K562 (cell line): ENCODE measurements around the gene DNAI1. TPM values are rescaled to one million over a fixed set of nuclear protein-coding genes. Genes with fewer than 3 reads are reported as not detected.

Source experiments
- ATAC-seq: fragments of 200-7000 bp; cut with Tn5 transposase; 3 replicates; pipeline ENCODE4 v1.9.1; 2020; ENCODE audit warnings: moderate library complexity
- BruUV-seq: library from RNA; stranded (reverse); fragments of 400-500 nt; replicated peaks from 2 replicates; lab custom pipeline; 2021; lab: Mats Ljungman, UMichigan
- CTCF ChIA-PET: fragments of 300-600 bp; formaldehyde crosslinking; extraction: SDS; loops from one replicate; lab custom pipeline; 2021; ENCODE audit warnings: low intra/inter-chr PET ratio; lab: Yijun Ruan, JAX
- POLR2A ChIA-PET: fragments of 300-600, 350-650 bp; sonication (Branson Sonifier 250); formaldehyde crosslinking; extraction: SDS; loops from one replicate; lab custom pipeline; 2021; ENCODE audit warnings: antibody characterized with exemption, inconsistent platforms; lab: Yijun Ruan, JAX
- DNase-seq, 4 experiments: peaks; one replicate each; pipeline versions ENCODE4 v3.0.0 to v3.0.0-alpha.2; 2011 to 2018; ENCODE audit warnings: low spot score in 3 of 4, mixed read lengths in 3 of 4; ENCODE audit errors: extremely low read depth in 1 of 4
- FAIRE-seq: peaks from 2 replicates; lab custom pipeline; 2011; peaks lifted over from hg19 to GRCh38; lab: Jason Lieb, UNC
- H2AFZ ChIP-seq: 2 replicates; pipeline ENCODE4 v1.6.0; 2011; ENCODE audit warnings: low read depth, low read length, control low read depth, inconsistent platforms
- H3K27ac ChIP-seq: fragments of 200-600 bp; 3 replicates; pipeline ENCODE4 v1.8.0; 2011; ENCODE audit warnings: low read depth, mild to moderate bottlenecking, control low read depth, inconsistent platforms, low read length, moderate library complexity, mixed read lengths; ENCODE audit errors: extremely low read depth
- H3K27me3 ChIP-seq, 2 experiments: fragments of 300-600 bp in 1 of 2; 2 replicates in 1 of 2; 3 replicates in 1 of 2; pipeline versions ENCODE4 v1.6.0 to v1.8.0; 2011; ENCODE audit warnings: inconsistent platforms in 2 of 2, low read length in 2 of 2, mild to moderate bottlenecking in 1 of 2, mixed read lengths in 1 of 2, moderate library complexity in 1 of 2; ENCODE audit not compliant: control insufficient read depth in 2 of 2, insufficient read depth in 2 of 2
- H3K36me3 ChIP-seq: fragments of 300-600 bp; 3 replicates; pipeline ENCODE4 v1.8.0; 2011; ENCODE audit warnings: mild to moderate bottlenecking, low read length, inconsistent platforms; ENCODE audit not compliant: control insufficient read depth, insufficient read depth
- H3K4me1 ChIP-seq, 2 experiments: fragments of 200-600 bp in 1 of 2; replicated peaks in 1 of 2; 2 replicates in 1 of 2; 3 replicates in 1 of 2; pipeline versions ENCODE4 v1.5.1 to v1.8.0; 2011; ENCODE audit warnings: inconsistent platforms in 2 of 2, low read length in 2 of 2, mild to moderate bottlenecking in 1 of 2, mixed read lengths in 1 of 2, moderate library complexity in 1 of 2; ENCODE audit not compliant: control insufficient read depth in 2 of 2, insufficient read depth in 2 of 2
- H3K4me2 ChIP-seq: 2 replicates; pipeline ENCODE4 v1.6.1; 2011; ENCODE audit warnings: low read length, control low read depth, inconsistent platforms, mixed read lengths; ENCODE audit not compliant: insufficient read depth
- H3K4me3 ChIP-seq: fragments of 200-600 bp; sonication (generic), shearing (Covaris generic); 2 replicates; pipeline ENCODE4 v1.5.1; 2016; ENCODE audit warnings: control low read depth, inconsistent platforms
- H3K79me2 ChIP-seq: fragments of 200-600 bp; 3 replicates; pipeline ENCODE4 v1.8.0; 2011; ENCODE audit warnings: low read length, inconsistent platforms; ENCODE audit not compliant: control insufficient read depth, insufficient read depth
- H3K9ac ChIP-seq, 2 experiments: 2 replicates each; pipeline versions ENCODE4 v1.6.0 to v1.6.1; 2011; ENCODE audit warnings: low read depth in 2 of 2, low read length in 2 of 2, control low read depth in 1 of 2, inconsistent platforms in 1 of 2, mild to moderate bottlenecking in 1 of 2, mixed read lengths in 1 of 2; ENCODE audit not compliant: insufficient read depth in 1 of 2
- H3K9me1 ChIP-seq: one replicate; pipeline ENCODE4 v1.6.0; 2011; ENCODE audit warnings: inconsistent platforms, mild to moderate bottlenecking, low read length, moderate library complexity; ENCODE audit not compliant: control insufficient read depth, insufficient read depth
- H3K9me3 ChIP-seq: replicated peaks from 2 replicates; pipeline ENCODE4 v1.5.1; 2011; ENCODE audit warnings: low read depth, low read length, inconsistent platforms; ENCODE audit not compliant: control insufficient read depth, insufficient read depth
- H4K20me1 ChIP-seq: replicated peaks from 2 replicates; pipeline ENCODE4 v1.6.1; 2011; ENCODE audit warnings: low read length, inconsistent platforms, mixed read lengths; ENCODE audit not compliant: control insufficient read depth, insufficient read depth
- ATF1 ChIP-seq, 2 experiments: fragments of 450-650 bp in 1 of 2; IDR thresholded peaks; 2 replicates each; pipeline ENCODE4 v1.6.1; 2016; ENCODE audit warnings: missing compliant biosample characterization in 1 of 2, missing genetic modification characterization in 1 of 2
- CREM ChIP-seq: IDR thresholded peaks from 2 replicates; pipeline ENCODE4 v1.6.1; 2014; ENCODE audit warnings: antibody characterized with exemption, low read depth
- E2F3 ChIP-seq: fragments of 250-450 bp; sonication (Bioruptor Pico); IDR thresholded peaks from 2 replicates; pipeline ENCODE4 v1.4.0; 2020; ENCODE audit warnings: mild to moderate bottlenecking
- FOSL1 ChIP-seq: fragments of 200-800 bp; sonication (Bioruptor generic); conservative IDR thresholded peaks from 2 replicates; pipeline ENCODE4 v1.6.1; 2016; ENCODE audit warnings: missing genetic modification characterization, missing compliant biosample characterization
- HSF4 ChIP-seq: fragments of 250-450 bp; sonication (Bioruptor Pico); IDR thresholded peaks from 2 replicates; pipeline ENCODE4 v2.1.2; 2022; ENCODE audit warnings: mild to moderate bottlenecking, moderate library complexity, borderline replicate concordance
- KAT7 ChIP-seq: sonication (generic); formaldehyde crosslinking; IDR thresholded peaks from 2 replicates; pipeline ENCODE4 v1.8.0; 2022; ENCODE audit warnings: missing genetic modification reagents, mild to moderate bottlenecking, borderline replicate concordance
- PML ChIP-seq: IDR thresholded peaks from 2 replicates; pipeline ENCODE4 v1.6.1; 2012; ENCODE audit warnings: low read length, inconsistent platforms
- POLR2B ChIP-seq: fragments of 450-650 bp; IDR thresholded peaks from 2 replicates; pipeline ENCODE4 v1.6.1; 2018; ENCODE audit warnings: low read depth; ENCODE audit not compliant: partially characterized antibody
- RAD21 ChIP-seq, 2 experiments: fragments of 250-450 bp in 1 of 2; fragments of 450-650 bp in 1 of 2; sonication (Bioruptor Pico) in 1 of 2; formaldehyde crosslinking in 1 of 2; IDR thresholded peaks in 1 of 2; conservative IDR thresholded peaks in 1 of 2; 2 replicates each; pipeline versions ENCODE4 v1.4.0 to v1.8.0; 2020 to 2022; ENCODE audit warnings: mild to moderate bottlenecking in 2 of 2, moderate library complexity in 1 of 2
- RNF2 ChIP-seq: sonication (generic); IDR thresholded peaks from 2 replicates; pipeline ENCODE4 v1.6.1; 2016
- SMARCA4 ChIP-seq: fragments of 450-650 bp; IDR thresholded peaks from 2 replicates; pipeline ENCODE4 v1.6.1; 2016
- STAT5A ChIP-seq: IDR thresholded peaks from 2 replicates; pipeline ENCODE4 v1.6.1; 2012; ENCODE audit warnings: low read length, inconsistent platforms, borderline replicate concordance
- TAF9B ChIP-seq: fragments of 450-650 bp; IDR thresholded peaks from 2 replicates; pipeline ENCODE4 v1.6.1; 2018; ENCODE audit warnings: mild to moderate bottlenecking; ENCODE audit not compliant: partially characterized antibody
- WGBS: fragments of 100-300 bp; shearing (Covaris generic); methylation state at CpG from one replicate; pipeline ENCODE4 v1.1.6; 2016; ENCODE audit warnings: low coverage, mixed read lengths; ENCODE audit not compliant: insufficient coverage; ENCODE audit errors: missing lambda C conversion rate; 5-methylcytosine and 5-hydroxymethylcytosine counted together
- in situ Hi-C: fragments of 300-500 bp; cut with MboI; formaldehyde crosslinking; loops from 4 replicates; pipeline ENCODE4 v1.15.0; 2018; ENCODE audit warnings: inconsistent platforms, mixed read lengths
- intact Hi-C: fragments of 100-400 bp; cut with micrococcal nuclease; formaldehyde crosslinking; loops from 2 replicates; pipeline ENCODE4 v1.14.2; 2022
- polyA plus RNA-seq, 8 experiments: library from polyadenylated mRNA; depleted of rRNA in 4 of 8; stranded (reverse) in 5 of 8; unstranded in 3 of 8; fragments of >200 nt; fragmentation: Nextera tagmentation in 2 of 8; fragmentation: Illumina TruSeq in 1 of 8; extraction: Ambion mirVana in 2 of 8; extraction: Trizol in 1 of 8; gene quantifications; 2 replicates each; pipeline versions ENCODE4 v1.2.1 to v1.2.3, GENCODE V29; 2011 to 2014; ENCODE audit warnings: inconsistent platforms in 1 of 8, missing spikeins in 1 of 8
- total RNA-seq, 7 experiments: library from RNA; depleted of rRNA in 6 of 7; stranded (reverse); fragments of >200 nt in 6 of 7; fragmentation: Illumina TruSeq in 2 of 7; extraction: Trizol in 2 of 7; gene quantifications; 2 replicates each; pipeline versions ENCODE4 v1.2.1 to v1.2.3, GENCODE V29; 2011 to 2021; ENCODE audit warnings: low replicate concordance in 1 of 7
- TF ChIP-seq, protein P1 (sequence below), 3 experiments: IDR thresholded peaks in 2 of 3; conservative IDR thresholded peaks in 1 of 3; 2 replicates each; pipeline ENCODE4 v1.5.1; 2011 to 2012; ENCODE audit warnings: low read length in 3 of 3, mild to moderate bottlenecking in 3 of 3, control low read depth in 2 of 3, improper control_type of control experiment in 1 of 3, inconsistent platforms in 1 of 3, low read depth in 1 of 3, mixed read lengths in 1 of 3, moderate library complexity in 1 of 3; ENCODE audit not compliant: insufficient read depth in 2 of 3

The DNAI1 gene
- total and polyA plus RNA-seq, 9 of the 15 experiments (the other 6 are each of a cell fraction or from before 2014, with no cell fraction given) = 0.01 to 0.17 (median 0.04) TPM; not detected in 6

GRCh38 chr9:34519321-34520020 lies 60.9 kb downstream of the DNAI1 start:
- peaks cover 6 to 12% of the 10 kb centered on the region in 2 experiments; a peak in 4 of 5 replicates for H3K4me1 ChIP-seq

More at GRCh38 chr9:34519321-34520020, 60.9 kb downstream of the DNAI1 start:
- Histone ChIP-seq H3K9me1 (no peaks in the 10 kb centered on the region), H3K79me2 (no peaks in the 10 kb centered on the region), H3K9ac (peak overlapping the region in 1 of 2 experiments; percentile 35; a peak in 1 of 4 replicates), H3K4me3 (no peak overlapping the region), H3K9me3 (no peaks in the 10 kb centered on the region), H3K36me3 (no peaks in the 10 kb centered on the region), H3K27ac (no peak overlapping the region), H2AFZ (no peak overlapping the region), H4K20me1 (no peaks in the 10 kb centered on the region), H3K27me3 (peaks cover 0 to 18% of the 10 kb centered on the region in 2 experiments; a peak in 3 of 5 replicates), H3K4me2 (no peak overlapping the region)
- 0% methylated on average over 2 of the region's 2 CpGs for WGBS
- POLR2A ChIA-PET = interaction anchor here (0.6 kb wide), 2 partner anchors 88 to 222 kb away, joined by 3 read pairs; no protein-coding TSS in a partner anchor
- TF ChIP-seq ATF1 (CRISPR knock-in tag; IDR thresholded peaks at IDR 0.05) (no peak), ATF1 (tag; IDR thresholded peaks at IDR 0.05) (no peak), FOSL1 (tag) (no peak), TAF9B (no peak), POLR2B (no peak), RNF2 (no peak), KAT7 (no peak), SMARCA4 (no peak), STAT5A (no peak), PML (no peak), RAD21 (CRISPR knock-in tag; conservative IDR thresholded peaks at IDR 0.05 in 1 of 2, IDR thresholded peaks at IDR 0.05 in 1 of 2) (peak in 1 of 2 experiments; percentile 9; a peak in 1 of 4 replicates), E2F3 (CRISPR knock-in tag) (no peak), HSF4 (CRISPR knock-in tag) (no peak), CREM (no peak)
- TF ChIP-seq, protein P1, sequence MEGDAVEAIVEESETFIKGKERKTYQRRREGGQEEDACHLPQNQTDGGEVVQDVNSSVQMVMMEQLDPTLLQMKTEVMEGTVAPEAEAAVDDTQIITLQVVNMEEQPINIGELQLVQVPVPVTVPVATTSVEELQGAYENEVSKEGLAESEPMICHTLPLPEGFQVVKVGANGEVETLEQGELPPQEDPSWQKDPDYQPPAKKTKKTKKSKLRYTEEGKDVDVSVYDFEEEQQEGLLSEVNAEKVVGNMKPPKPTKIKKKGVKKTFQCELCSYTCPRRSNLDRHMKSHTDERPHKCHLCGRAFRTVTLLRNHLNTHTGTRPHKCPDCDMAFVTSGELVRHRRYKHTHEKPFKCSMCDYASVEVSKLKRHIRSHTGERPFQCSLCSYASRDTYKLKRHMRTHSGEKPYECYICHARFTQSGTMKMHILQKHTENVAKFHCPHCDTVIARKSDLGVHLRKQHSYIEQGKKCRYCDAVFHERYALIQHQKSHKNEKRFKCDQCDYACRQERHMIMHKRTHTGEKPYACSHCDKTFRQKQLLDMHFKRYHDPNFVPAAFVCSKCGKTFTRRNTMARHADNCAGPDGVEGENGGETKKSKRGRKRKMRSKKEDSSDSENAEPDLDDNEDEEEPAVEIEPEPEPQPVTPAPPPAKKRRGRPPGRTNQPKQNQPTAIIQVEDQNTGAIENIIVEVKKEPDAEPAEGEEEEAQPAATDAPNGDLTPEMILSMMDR (IDR thresholded peaks at IDR 0.05 in 2 of 3, conservative IDR thresholded peaks at IDR 0.05 in 1 of 3; ENCODE audit: insufficient read depth in 2 of 3, low read depth in 1 of 3, low read length in 3 of 3) = peak in 1 of 3 experiments; percentile 33; a peak in 2 of 6 replicates
- FAIRE-seq (no peak), ATAC-seq (no peak), DNase-seq (no peak)
- CTCF ChIA-PET = no interaction called here
- no TSS peak for BruUV-seq
- intact Hi-C loops (no loop called here), in situ Hi-C loops (no loop called here)
